Right lobe of liver (tissue), 6 donors: ENCODE measurements around the gene RAC2. TPM values are rescaled to one million over a fixed set of nuclear protein-coding genes. Genes with fewer than 3 reads are reported as not detected.
A peak's percentile ranks its signal among the peaks of the same experiment; 100 is the strongest.

Experiments used
- ATAC-seq, 4 donors: fragments of 200-7000 bp; cut with Tn5 transposase; one replicate each; pipeline ENCODE4 v1.9.1; 2020; ENCODE audit warnings: mild to moderate bottlenecking in 4 of 4, moderate library complexity in 4 of 4
- DNase-seq, 3 donors: peaks; one replicate each; pipeline ENCODE4 v3.0.0-alpha.2; 2020
- H3K27ac ChIP-seq, 3 donors: fragments of 200-600 bp; one replicate each; pipeline ENCODE4 v1.8.0; 2022
- H3K27me3 ChIP-seq, 2 donors: fragments of 200-600 bp; one replicate each; pipeline ENCODE4 v1.8.0; 2022
- H3K36me3 ChIP-seq, 4 donors: fragments of 200-600 bp; sonication (generic) in 1 of 4; one replicate each; pipeline versions ENCODE4 v1.5.1 to v1.8.0; 2017 to 2022; ENCODE audit warnings: control low read depth in 1 of 4
- H3K4me1 ChIP-seq, 4 donors: fragments of 200-600 bp; sonication (generic) in 1 of 4; one replicate each; pipeline versions ENCODE4 v1.5.1 to v1.8.0; 2017 to 2022; ENCODE audit warnings: control low read depth in 1 of 4
- H3K4me3 ChIP-seq, 3 donors: fragments of 200-600 bp; one replicate each; pipeline ENCODE4 v1.8.0; 2022
- H3K9me3 ChIP-seq, 4 donors: fragments of 200-600 bp; sonication (generic) in 1 of 4; one replicate each; pipeline versions ENCODE4 v1.5.1 to v1.8.0; 2017 to 2022; ENCODE audit warnings: control low read depth in 1 of 4
- POLR2A ChIP-seq: fragments of 450-650 bp; IDR thresholded peaks from one replicate; pipeline ENCODE4 v1.6.1; 2017; ENCODE audit warnings: antibody characterized with exemption, mild to moderate bottlenecking
- WGBS: methylation state at CpG from one replicate; pipeline ENCODE4 v1.1.6; 2018; ENCODE audit warnings: low coverage, low lambda C conversion rate; ENCODE audit not compliant: insufficient coverage; ENCODE audit errors: missing lambda C conversion rate; 5-methylcytosine and 5-hydroxymethylcytosine counted together
- intact Hi-C, 2 donors: fragments of 100-400 bp; cut with DNase I; formaldehyde crosslinking; loops; one replicate each; pipeline versions ENCODE4 v1.11.2 to v1.14.1; 2022
- total RNA-seq, 6 experiments: library from RNA; depleted of rRNA in 2 of 6; stranded (reverse); fragments of >200 nt in 2 of 6; fragmentation: NEBNext Ultra II Directional in 3 of 6; extraction: Animal tissue kit (Norgen Biotek cat#: 25700) in 3 of 6; gene quantifications; one replicate each; pipeline versions ENCODE4 v1.1.0 to v1.2.4, GENCODE V29; 2016 to 2023
- TF ChIP-seq, protein P1 (sequence below), 4 donors: fragments of 200-600 bp in 3 of 4; fragments of 450-650 bp in 1 of 4; IDR thresholded peaks; one replicate each; pipeline versions ENCODE4 v1.5.1 to v1.8.0; 2016 to 2022; ENCODE audit warnings: antibody characterized with exemption in 4 of 4, mild to moderate bottlenecking in 2 of 4
- donor health status: DM: no; HTN: yes; CAD: no.
- donor health status: DM: no; HTN: no; CAD: no.
- donor health status: DM: no; HTN: no; CAD: no.
- donor health status: DM: no; HTN: yes; CAD: no.
- donor health status: DM: no; HTN: yes; CAD: no.

The RAC2 gene
- total RNA-seq, 6 experiments from 2014 or later, result 3.4 to 12.9 (median 6.5) TPM

DNA sequence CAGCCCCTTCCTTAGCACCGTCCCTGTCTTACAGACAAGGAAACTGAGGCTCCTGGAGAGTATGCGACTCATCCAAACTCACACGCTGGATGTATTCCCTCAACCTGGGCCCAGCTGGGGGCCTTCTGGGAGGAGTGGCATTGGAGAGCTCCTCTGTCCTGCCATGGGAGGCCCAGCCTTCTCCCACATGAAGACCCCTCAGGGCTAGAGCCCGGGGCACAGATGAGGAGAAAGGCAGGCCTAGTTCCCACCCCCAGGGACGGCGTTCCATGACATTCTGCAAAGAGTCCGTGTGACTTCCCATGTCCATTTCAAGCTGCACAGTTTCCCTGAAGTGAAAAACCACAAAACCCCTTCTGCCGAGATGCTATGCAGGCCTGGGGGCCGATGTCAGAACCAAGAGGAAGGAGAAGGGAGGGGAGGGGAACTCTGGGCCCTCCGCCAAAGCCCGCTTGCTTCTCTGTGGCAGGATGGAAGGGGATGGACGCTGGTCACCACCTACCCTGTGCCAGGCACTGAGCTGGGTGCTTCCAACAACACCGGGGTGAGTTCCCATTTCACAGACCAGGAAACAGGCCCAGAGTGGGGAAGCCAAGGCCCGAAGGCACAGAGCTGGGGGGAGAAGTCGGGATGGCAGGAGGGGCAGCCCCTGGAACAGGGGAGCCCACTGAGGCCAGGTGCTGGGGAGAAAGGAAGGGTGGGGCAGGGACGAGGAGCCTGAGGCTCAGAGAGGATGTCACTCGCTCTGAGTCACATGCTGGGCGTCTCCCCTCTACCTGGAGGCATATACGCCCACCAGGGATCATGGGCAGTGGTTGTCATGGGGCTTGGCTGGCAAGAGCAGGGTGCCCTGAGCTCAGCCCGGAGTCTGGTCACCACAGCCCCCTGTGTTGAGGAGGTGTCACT, 15.7 kb downstream of the RAC2 start:
- Histone ChIP-seq H3K27ac (peak overlapping the region in 2 of 3 donors; percentile 51 to 69), H3K36me3 (no peaks in the 10 kb centered on the region), H3K4me1 (no peaks in the 10 kb centered on the region), H3K9me3 (no peaks in the 10 kb centered on the region), H3K4me3 (no peak overlapping the region), H3K27me3 (no peaks in the 10 kb centered on the region)
- DNase-seq, result no peak
- intact Hi-C loops, result no loop called here
- 53% methylated on average over 13 of the region's 20 CpGs for WGBS
- TF ChIP-seq POLR2A, result no peak
- TF ChIP-seq, protein P1, sequence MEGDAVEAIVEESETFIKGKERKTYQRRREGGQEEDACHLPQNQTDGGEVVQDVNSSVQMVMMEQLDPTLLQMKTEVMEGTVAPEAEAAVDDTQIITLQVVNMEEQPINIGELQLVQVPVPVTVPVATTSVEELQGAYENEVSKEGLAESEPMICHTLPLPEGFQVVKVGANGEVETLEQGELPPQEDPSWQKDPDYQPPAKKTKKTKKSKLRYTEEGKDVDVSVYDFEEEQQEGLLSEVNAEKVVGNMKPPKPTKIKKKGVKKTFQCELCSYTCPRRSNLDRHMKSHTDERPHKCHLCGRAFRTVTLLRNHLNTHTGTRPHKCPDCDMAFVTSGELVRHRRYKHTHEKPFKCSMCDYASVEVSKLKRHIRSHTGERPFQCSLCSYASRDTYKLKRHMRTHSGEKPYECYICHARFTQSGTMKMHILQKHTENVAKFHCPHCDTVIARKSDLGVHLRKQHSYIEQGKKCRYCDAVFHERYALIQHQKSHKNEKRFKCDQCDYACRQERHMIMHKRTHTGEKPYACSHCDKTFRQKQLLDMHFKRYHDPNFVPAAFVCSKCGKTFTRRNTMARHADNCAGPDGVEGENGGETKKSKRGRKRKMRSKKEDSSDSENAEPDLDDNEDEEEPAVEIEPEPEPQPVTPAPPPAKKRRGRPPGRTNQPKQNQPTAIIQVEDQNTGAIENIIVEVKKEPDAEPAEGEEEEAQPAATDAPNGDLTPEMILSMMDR (IDR thresholded peaks at IDR 0.05), result no peak
- peak; percentile 4 to 18 (median 4) for ATAC-seq

DNA sequence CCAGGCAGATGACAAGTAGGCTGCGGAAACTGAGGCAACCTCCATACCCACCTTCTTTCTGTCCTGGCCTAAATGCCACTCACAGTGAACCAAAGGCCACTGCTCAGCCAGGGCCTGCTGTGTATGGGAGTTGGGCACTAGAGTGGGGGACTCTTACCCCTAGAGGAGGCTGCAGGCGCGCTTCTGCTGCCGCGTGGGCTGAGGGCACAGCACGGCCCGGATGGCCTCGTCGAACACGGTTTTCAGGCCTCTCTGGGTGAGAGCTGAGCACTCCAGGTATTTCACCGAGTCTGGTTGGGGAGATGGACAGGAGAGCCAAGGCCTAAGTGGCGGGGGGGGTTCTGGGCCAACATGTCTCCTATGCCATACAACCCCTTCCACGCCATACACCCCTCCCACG, 17.6 kb downstream of the RAC2 start:
- intact Hi-C loops, result no loop called here

DNA sequence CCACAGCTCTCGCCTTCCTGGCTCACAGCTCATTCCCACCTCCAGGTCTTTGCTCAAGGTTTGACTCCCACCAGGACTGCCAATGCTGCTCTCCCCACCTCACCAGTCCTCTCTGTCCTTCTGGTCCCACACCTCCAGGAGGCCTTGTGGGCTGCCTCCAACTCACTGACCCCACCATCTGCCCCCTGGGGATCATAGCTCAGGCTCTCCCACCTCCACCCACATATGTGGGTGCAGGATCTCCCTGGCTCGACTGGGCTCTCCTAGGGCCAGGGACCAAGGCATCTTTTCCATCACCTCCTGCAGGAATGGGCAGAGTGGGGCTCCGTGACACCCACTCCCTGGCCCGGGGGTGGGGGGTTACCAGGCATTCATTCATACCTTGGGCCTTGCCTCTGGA, 18.0 kb downstream of the RAC2 start:
- Histone ChIP-seq H3K9me3 (no peaks in the 10 kb centered on the region), H3K27ac (no peak overlapping the region), H3K36me3 (no peaks in the 10 kb centered on the region), H3K4me3 (no peak overlapping the region), H3K4me1 (no peaks in the 10 kb centered on the region), H3K27me3 (no peaks in the 10 kb centered on the region)
- DNase-seq (no peak), ATAC-seq (no peak)
- TF ChIP-seq, protein P1 (IDR thresholded peaks at IDR 0.05), result no peak
- TF ChIP-seq POLR2A, result no peak
- intact Hi-C loops, result no loop called here
- WGBS, result 95% methylated on average over 3 of the region's 4 CpGs

More for the DNA sequence above, 17.6 kb downstream of the RAC2 start:
- no peak overlapping the region for H3K4me3 ChIP-seq
- DNase-seq (no peak), ATAC-seq (no peak)
- WGBS, result no CpG with 5 or more reads among the region's 14 CpGs
- no peaks in the 10 kb centered on the region for H3K36me3 ChIP-seq
- no peak overlapping the region for H3K27ac ChIP-seq
- H3K27me3 ChIP-seq, result no peaks in the 10 kb centered on the region
- TF ChIP-seq, protein P1 (IDR thresholded peaks at IDR 0.05), result no peak
- TF ChIP-seq POLR2A, result no peak
- H3K9me3 ChIP-seq, result no peaks in the 10 kb centered on the region
- no peaks in the 10 kb centered on the region for H3K4me1 ChIP-seq

DNA sequence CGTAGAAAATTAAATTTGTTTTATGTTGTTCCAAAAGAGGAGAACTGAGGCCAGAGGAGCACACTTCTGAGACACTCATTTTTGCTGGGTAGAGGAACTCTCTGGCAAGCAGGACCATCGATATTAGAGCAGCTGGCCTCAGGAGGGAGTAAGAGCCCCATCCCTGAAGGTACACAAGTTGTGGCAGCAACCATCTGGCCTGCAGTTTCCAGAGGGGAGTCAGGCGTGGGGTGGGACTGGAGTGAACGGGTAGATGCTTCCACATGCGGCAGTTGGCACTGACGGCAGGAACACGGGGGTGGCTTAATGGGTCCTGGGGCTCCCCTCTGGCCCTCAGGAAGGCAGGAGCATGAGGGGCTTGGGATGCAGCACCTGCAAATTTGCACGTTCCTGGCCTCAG, 18.6 kb downstream of the RAC2 start:
- H3K4me3 ChIP-seq, result no peak overlapping the region
- WGBS, result 53% methylated on average over 2 of the region's 8 CpGs
- H3K27ac ChIP-seq, result no peak overlapping the region
- TF ChIP-seq, protein P1 (IDR thresholded peaks at IDR 0.05), result no peak
- no peak for TF ChIP-seq POLR2A
- no peaks in the 10 kb centered on the region for H3K27me3 ChIP-seq
- H3K9me3 ChIP-seq, result no peaks in the 10 kb centered on the region
- H3K36me3 ChIP-seq, result no peaks in the 10 kb centered on the region
- no peaks in the 10 kb centered on the region for H3K4me1 ChIP-seq
- intact Hi-C loops, result no loop called here
- DNase-seq, result no peak
- ATAC-seq, result no peak
